SK-N-SH (cell line): ENCODE measurements around the gene MAP2K7. TPM values are rescaled to one million over a fixed set of nuclear protein-coding genes. Genes with fewer than 3 reads are reported as not detected.

Source experiments
- CTCF ChIA-PET: fragments of 300-600, 350-600 bp; formaldehyde crosslinking; extraction: SDS; loops from one replicate; lab custom pipeline; 2021; lab: Yijun Ruan, JAX
- POLR2A ChIA-PET: fragments of 350-600 bp; sonication (Branson Sonifier 250); formaldehyde crosslinking; extraction: SDS; loops from one replicate; lab custom pipeline; 2020; ENCODE audit warnings: antibody characterized with exemption, inconsistent platforms; lab: Yijun Ruan, JAX
- DNase-seq: peaks from one replicate; pipeline ENCODE4 v3.0.0; 2012
- H2AFZ ChIP-seq: fragments of 200-600 bp; sonication (generic); 2 replicates; pipeline ENCODE4 v1.8.1; 2016; ENCODE audit warnings: antibody characterized with exemption, mild to moderate bottlenecking, low read depth
- H3F3A ChIP-seq: fragments of 200-600 bp; sonication (generic); replicated peaks from 2 replicates; pipeline ENCODE3; 2016; ENCODE audit warnings: antibody characterized with exemption, mild to moderate bottlenecking; ENCODE audit not compliant: insufficient read depth
- H3K27ac ChIP-seq, 2 experiments: fragments of 200-500 bp in 1 of 2; fragments of 200-600 bp in 1 of 2; sonication (Bioruptor generic) in 1 of 2; sonication (generic), shearing (Covaris generic) in 1 of 2; 2 replicates each; pipeline versions ENCODE4 v1.5.1 to v1.6.1; 2014 to 2016; ENCODE audit warnings: low read depth in 2 of 2, inconsistent platforms in 1 of 2, low read length in 1 of 2, mild to moderate bottlenecking in 1 of 2, mixed read lengths in 1 of 2
- H3K27me3 ChIP-seq: fragments of 200-600 bp; sonication (generic), shearing (Covaris generic); 2 replicates; pipeline ENCODE4 v1.6.1; 2016; ENCODE audit warnings: mixed run types; ENCODE audit not compliant: insufficient read depth
- H3K36me3 ChIP-seq, 2 experiments: fragments of 200-500 bp in 1 of 2; fragments of 200-600 bp in 1 of 2; sonication (Bioruptor generic) in 1 of 2; sonication (generic) in 1 of 2; replicated peaks in 1 of 2; 2 replicates each; pipeline versions ENCODE3 to v1.5.1; 2014 to 2016; ENCODE audit warnings: low read length in 1 of 2, mild to moderate bottlenecking in 1 of 2; ENCODE audit not compliant: insufficient read depth in 2 of 2, control insufficient read depth in 1 of 2
- H3K4me1 ChIP-seq, 2 experiments: fragments of 200-500 bp in 1 of 2; fragments of 200-600 bp in 1 of 2; sonication (Bioruptor generic) in 1 of 2; sonication (generic), shearing (Covaris generic) in 1 of 2; 2 replicates each; pipeline versions ENCODE4 v1.5.1 to v1.6.1; 2014 to 2016; ENCODE audit warnings: low read depth in 1 of 2, low read length in 1 of 2, mixed run types in 1 of 2; ENCODE audit not compliant: insufficient read depth in 2 of 2, control insufficient read depth in 1 of 2
- H3K4me2 ChIP-seq: fragments of 200-600 bp; sonication (generic), shearing (Covaris generic); 2 replicates; pipeline ENCODE4 v1.6.1; 2017; ENCODE audit warnings: mixed run types
- H3K4me3 ChIP-seq, 2 experiments: fragments of 200-500 bp in 1 of 2; fragments of 200-600 bp in 1 of 2; sonication (Bioruptor generic) in 1 of 2; sonication (generic), shearing (Covaris generic) in 1 of 2; 2 replicates each; pipeline versions ENCODE4 v1.5.1 to v1.8.1; 2014 to 2016; ENCODE audit warnings: low read depth in 2 of 2, inconsistent platforms in 1 of 2, low read length in 1 of 2, mild to moderate bottlenecking in 1 of 2, mixed read lengths in 1 of 2, moderate library complexity in 1 of 2
- H3K79me2 ChIP-seq: fragments of 200-600 bp; sonication (generic); 2 replicates; pipeline ENCODE4 v1.8.1; 2017; ENCODE audit warnings: mild to moderate bottlenecking; ENCODE audit not compliant: insufficient read depth
- H3K9ac ChIP-seq: fragments of 200-600 bp; sonication (generic); 2 replicates; pipeline ENCODE4 v1.6.1; 2017; ENCODE audit warnings: mixed run types
- H3K9me2 ChIP-seq: fragments of 200-600 bp; sonication (generic); 2 replicates; pipeline ENCODE4 v1.6.1; 2017; ENCODE audit warnings: mixed run types
- H3K9me3 ChIP-seq: fragments of 200-600 bp; sonication (generic); 2 replicates; pipeline ENCODE4 v1.6.1; 2017; ENCODE audit warnings: mixed run types, mild to moderate bottlenecking, moderate library complexity
- H4K20me1 ChIP-seq: fragments of 200-600 bp; sonication (generic); 2 replicates; pipeline ENCODE4 v1.6.1; 2017; ENCODE audit warnings: mild to moderate bottlenecking, mixed run types; ENCODE audit not compliant: insufficient read depth
- CHD2 ChIP-seq: fragments of 150-350 bp; IDR thresholded peaks from 2 replicates; pipeline ENCODE4 v1.6.1; 2018; ENCODE audit warnings: low read length; ENCODE audit not compliant: partially characterized antibody
- EP300 ChIP-seq, 2 experiments: IDR thresholded peaks; 2 replicates each; pipeline versions ENCODE4 v1.4.0 to v1.6.1; 2012; ENCODE audit warnings: borderline replicate concordance in 1 of 2, low read depth in 1 of 2, low read length in 1 of 2
- FOXJ3 ChIP-seq: sonication (generic); formaldehyde crosslinking; IDR thresholded peaks from 2 replicates; pipeline ENCODE4 v1.5.1; 2020; ENCODE audit warnings: mild to moderate bottlenecking, missing genetic modification reagents
- GATA2 ChIP-seq: sonication (generic); formaldehyde crosslinking; IDR thresholded peaks from 2 replicates; pipeline ENCODE4 v1.5.0; 2020; ENCODE audit warnings: mild to moderate bottlenecking, missing genetic modification reagents
- MEF2A ChIP-seq: IDR thresholded peaks from 2 replicates; pipeline ENCODE4 v1.4.0; 2012; ENCODE audit warnings: low read depth, borderline replicate concordance
- MXI1 ChIP-seq: IDR thresholded peaks from 2 replicates; pipeline ENCODE4 v1.6.1; 2012; ENCODE audit warnings: mild to moderate bottlenecking, low read depth, low read length, improper control_type of control experiment
- NRF1 ChIP-seq: IDR thresholded peaks from 2 replicates; pipeline ENCODE4 v1.6.1; 2012; ENCODE audit warnings: low read depth, mild to moderate bottlenecking, low read length
- POLR2AphosphoS5 ChIP-seq: IDR thresholded peaks from 2 replicates; pipeline ENCODE4 v1.6.1; 2012; ENCODE audit warnings: low read depth, low read length
- RXRA ChIP-seq: IDR thresholded peaks from 2 replicates; pipeline ENCODE4 v1.4.0; 2012; ENCODE audit warnings: low read depth, mild to moderate bottlenecking, borderline replicate concordance
- SMC3 ChIP-seq: IDR thresholded peaks from 2 replicates; pipeline ENCODE4 v1.6.1; 2012; ENCODE audit warnings: low read depth, low read length, improper control_type of control experiment
- TEAD4 ChIP-seq: IDR thresholded peaks from 2 replicates; pipeline ENCODE4 v1.4.0; 2012; ENCODE audit warnings: mild to moderate bottlenecking, borderline replicate concordance; ENCODE audit not compliant: insufficient read depth
- WGBS: methylation state at CpG from one replicate; pipeline ENCODE4 v1.1.6; 2017; ENCODE audit warnings: low lambda C conversion rate; 5-methylcytosine and 5-hydroxymethylcytosine counted together
- polyA plus RNA-seq, 3 experiments: library from polyadenylated mRNA; depleted of rRNA; stranded (reverse); fragments of >200 nt; gene quantifications; 2 replicates each; pipeline ENCODE4 v1.2.3, GENCODE V29; 2012
- TF ChIP-seq, protein P1 (sequence below): IDR thresholded peaks from 2 replicates; pipeline ENCODE4; 2012
- TF ChIP-seq, protein P2 (sequence below): fragments of 150-350 bp; IDR thresholded peaks from 2 replicates; pipeline ENCODE4 v1.6.1; 2016; ENCODE audit warnings: mild to moderate bottlenecking, low read depth, low read length
- TF ChIP-seq, protein P3 (sequence below): IDR thresholded peaks from 2 replicates; pipeline ENCODE4 v1.4.0; 2012; ENCODE audit warnings: low read depth
- TF ChIP-seq, protein P4 (sequence below): IDR thresholded peaks from 2 replicates; pipeline ENCODE4 v1.4.0; 2012; ENCODE audit warnings: low read depth, borderline replicate concordance

Gene MAP2K7
- polyA plus RNA-seq, 1 of the 3 experiments (the other 2 are of a cell fraction): 13.0 TPM

DNA sequence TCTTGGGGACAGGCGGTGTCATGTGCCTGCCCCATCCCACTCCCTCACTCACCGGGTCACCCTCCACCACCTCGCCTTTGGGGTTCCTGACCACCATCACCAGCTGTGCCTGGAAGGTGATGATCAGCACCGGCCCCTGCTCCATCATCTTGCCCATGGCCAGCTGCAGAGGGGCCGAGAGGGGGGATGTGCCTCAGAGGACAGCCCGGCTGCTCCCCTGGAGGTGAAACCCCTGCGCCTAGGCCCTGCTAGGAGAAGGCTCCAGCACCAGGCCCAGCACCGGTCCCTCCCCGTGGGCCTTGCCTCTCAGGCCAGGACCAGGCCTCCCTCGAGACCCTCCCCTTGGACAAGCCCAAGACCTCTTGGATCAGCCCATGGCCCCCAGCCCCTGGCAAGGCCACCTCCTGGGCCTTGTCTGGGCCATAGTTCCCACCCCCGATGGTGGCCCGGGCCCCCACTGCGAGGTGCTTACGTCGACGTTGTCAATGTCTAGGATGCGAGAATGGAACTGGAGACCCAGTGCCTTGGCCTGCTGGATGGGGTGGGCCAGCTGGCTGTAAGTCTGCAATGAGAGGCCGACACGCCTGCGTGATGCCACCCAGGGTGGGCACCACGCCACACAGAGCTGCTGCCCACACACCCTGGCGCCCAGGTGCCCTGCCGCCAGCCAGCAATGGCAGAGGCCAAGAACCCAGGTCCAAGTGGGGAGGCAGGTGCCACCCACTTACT, 24.1 kb downstream of the MAP2K7 start:
- H3K27ac ChIP-seq: peak overlapping the region; percentile 91 to 99
- no peaks in the 10 kb centered on the region for H3K9me2 ChIP-seq
- no peak overlapping the region for H3K4me3 ChIP-seq
- WGBS: 91% methylated on average over 14 of the region's 23 CpGs
- peaks cover 37% of the 10 kb centered on the region for H3F3A ChIP-seq
- peaks cover 9% of the 10 kb centered on the region; the same call in 1 of the 2 replicates for H3K79me2 ChIP-seq
- no peak for DNase-seq
- POLR2A ChIA-PET: no interaction called here
- peaks cover 21% of the 10 kb centered on the region for H4K20me1 ChIP-seq
- no peak overlapping the region for H2AFZ ChIP-seq
- no peaks in the 10 kb centered on the region for H3K27me3 ChIP-seq
- CTCF ChIA-PET: interaction anchor here (0.9 to 6.7 kb wide), 7 partner anchors 8 to 75 kb away, joined by 3 to 69 read pairs (median 8); partner anchors contain the start of gene TIMM44
- no peaks in the 10 kb centered on the region for H3K9me3 ChIP-seq
- peak overlapping the region; percentile 90 for H3K4me2 ChIP-seq
- TF ChIP-seq CHD2: no peak
- no peak for TF ChIP-seq MXI1
- TF ChIP-seq, protein P1, sequence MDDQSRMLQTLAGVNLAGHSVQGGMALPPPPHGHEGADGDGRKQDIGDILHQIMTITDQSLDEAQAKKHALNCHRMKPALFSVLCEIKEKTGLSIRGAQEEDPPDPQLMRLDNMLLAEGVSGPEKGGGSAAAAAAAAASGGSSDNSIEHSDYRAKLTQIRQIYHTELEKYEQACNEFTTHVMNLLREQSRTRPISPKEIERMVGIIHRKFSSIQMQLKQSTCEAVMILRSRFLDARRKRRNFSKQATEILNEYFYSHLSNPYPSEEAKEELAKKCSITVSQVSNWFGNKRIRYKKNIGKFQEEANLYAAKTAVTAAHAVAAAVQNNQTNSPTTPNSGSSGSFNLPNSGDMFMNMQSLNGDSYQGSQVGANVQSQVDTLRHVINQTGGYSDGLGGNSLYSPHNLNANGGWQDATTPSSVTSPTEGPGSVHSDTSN: no peak
- no peak for TF ChIP-seq SMC3
- TF ChIP-seq POLR2AphosphoS5: no peak
- TF ChIP-seq, protein P2, sequence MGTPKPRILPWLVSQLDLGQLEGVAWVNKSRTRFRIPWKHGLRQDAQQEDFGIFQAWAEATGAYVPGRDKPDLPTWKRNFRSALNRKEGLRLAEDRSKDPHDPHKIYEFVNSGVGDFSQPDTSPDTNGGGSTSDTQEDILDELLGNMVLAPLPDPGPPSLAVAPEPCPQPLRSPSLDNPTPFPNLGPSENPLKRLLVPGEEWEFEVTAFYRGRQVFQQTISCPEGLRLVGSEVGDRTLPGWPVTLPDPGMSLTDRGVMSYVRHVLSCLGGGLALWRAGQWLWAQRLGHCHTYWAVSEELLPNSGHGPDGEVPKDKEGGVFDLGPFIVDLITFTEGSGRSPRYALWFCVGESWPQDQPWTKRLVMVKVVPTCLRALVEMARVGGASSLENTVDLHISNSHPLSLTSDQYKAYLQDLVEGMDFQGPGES: no peak
- TF ChIP-seq RXRA: no peak
- TF ChIP-seq, protein P3, sequence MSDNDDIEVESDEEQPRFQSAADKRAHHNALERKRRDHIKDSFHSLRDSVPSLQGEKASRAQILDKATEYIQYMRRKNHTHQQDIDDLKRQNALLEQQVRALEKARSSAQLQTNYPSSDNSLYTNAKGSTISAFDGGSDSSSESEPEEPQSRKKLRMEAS: no peak
- TF ChIP-seq FOXJ3: no peak
- TF ChIP-seq MEF2A: no peak
- H3K4me1 ChIP-seq: peaks cover 38 to 48% of the 10 kb centered on the region in 2 experiments
- peak overlapping the region; percentile 73; the same call in 1 of the 2 replicates for H3K9ac ChIP-seq
- peaks cover 11 to 29% of the 10 kb centered on the region in 2 experiments for H3K36me3 ChIP-seq

DNA sequence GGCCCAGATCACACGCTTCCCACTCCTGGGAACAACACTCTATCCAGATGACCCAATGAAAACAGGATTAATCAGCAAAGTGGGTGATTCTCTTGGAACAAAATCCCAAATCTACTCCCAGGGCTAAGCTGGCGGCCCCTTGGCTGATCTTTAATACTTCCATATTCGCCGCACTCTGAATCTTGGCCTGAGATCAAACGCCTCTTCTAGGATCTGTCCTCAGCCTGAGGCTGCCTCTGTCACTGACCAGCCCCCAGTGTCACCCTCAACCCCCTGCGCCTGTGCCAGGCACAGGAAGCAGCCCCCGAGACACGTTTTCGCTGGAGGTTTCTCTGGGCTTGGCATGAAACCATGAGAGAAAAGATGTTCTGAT, 24.6 kb downstream of the MAP2K7 start:
- ChIA-PET POLR2A (interaction anchor here (1.1 to 1.6 kb wide), 3 partner anchors 8 to 15 kb away, joined by 3 to 15 read pairs (median 4); partner anchors contain the start of genes SNAPC2 and TIMM44), CTCF (interaction anchor here (0.9 to 6.7 kb wide), 6 partner anchors 9 to 74 kb away, joined by 3 to 69 read pairs (median 15); partner anchors contain the start of genes SNAPC2 and TIMM44)
- Histone ChIP-seq H3K79me2 (peaks cover 9% of the 10 kb centered on the region; the same call in 1 of the 2 replicates), H3K9ac (peak overlapping the region; percentile 73), H3K4me2 (peak overlapping the region; percentile 90), H3K9me2 (no peaks in the 10 kb centered on the region), H2AFZ (no peak overlapping the region), H3K4me1 (peaks cover 38 to 48% of the 10 kb centered on the region in 2 experiments), H3K27ac (peak overlapping the region; percentile 91 to 99), H3K27me3 (no peaks in the 10 kb centered on the region), H3K36me3 (peaks cover 16 to 32% of the 10 kb centered on the region in 2 experiments), H3K4me3 (peak overlapping the region in 1 of 2 experiments; percentile 45; a peak in 1 of 4 replicates), H3F3A (peaks cover 37% of the 10 kb centered on the region), H3K9me3 (no peaks in the 10 kb centered on the region), H4K20me1 (peaks cover 18% of the 10 kb centered on the region)
- TF ChIP-seq EP300 (IDR thresholded peaks at IDR 0.05; ENCODE audit: borderline replicate concordance in 1 of 2, low read depth in 1 of 2, low read length in 1 of 2) (0 out of 4 replicates have a peak, but pooled peaks of 1 of the 2 experiments have one; percentile 8), TEAD4 (no peak), CHD2 (peak; percentile 15), GATA2 (0 out of 2 replicates have a peak, but pooled peaks have one; percentile 38), NRF1 (0 out of 2 replicates have a peak, but pooled peaks have one; percentile 6), MXI1 (peak; percentile 62; the same call in 1 of the 2 replicates)
- TF ChIP-seq, protein P4, sequence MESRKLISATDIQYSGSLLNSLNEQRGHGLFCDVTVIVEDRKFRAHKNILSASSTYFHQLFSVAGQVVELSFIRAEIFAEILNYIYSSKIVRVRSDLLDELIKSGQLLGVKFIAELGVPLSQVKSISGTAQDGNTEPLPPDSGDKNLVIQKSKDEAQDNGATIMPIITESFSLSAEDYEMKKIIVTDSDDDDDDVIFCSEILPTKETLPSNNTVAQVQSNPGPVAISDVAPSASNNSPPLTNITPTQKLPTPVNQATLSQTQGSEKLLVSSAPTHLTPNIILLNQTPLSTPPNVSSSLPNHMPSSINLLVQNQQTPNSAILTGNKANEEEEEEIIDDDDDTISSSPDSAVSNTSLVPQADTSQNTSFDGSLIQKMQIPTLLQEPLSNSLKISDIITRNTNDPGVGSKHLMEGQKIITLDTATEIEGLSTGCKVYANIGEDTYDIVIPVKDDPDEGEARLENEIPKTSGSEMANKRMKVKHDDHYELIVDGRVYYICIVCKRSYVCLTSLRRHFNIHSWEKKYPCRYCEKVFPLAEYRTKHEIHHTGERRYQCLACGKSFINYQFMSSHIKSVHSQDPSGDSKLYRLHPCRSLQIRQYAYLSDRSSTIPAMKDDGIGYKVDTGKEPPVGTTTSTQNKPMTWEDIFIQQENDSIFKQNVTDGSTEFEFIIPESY: no peak
- peak; percentile 72 for DNase-seq
- WGBS: 24% methylated on average over 9 of the region's 9 CpGs
